KMS-11 (cell line): ENCODE measurements around the gene GRHPR.
"Not testable (repeated sequence)": the region's sequence is repeated elsewhere in the genome, so short reads cannot be mapped to it uniquely, and the experiment has no call there.

Source experiments
- H2AFZ ChIP-seq: fragments of 200-600 bp; sonication (generic); 2 replicates; pipeline ENCODE4 v1.6.1; 2016; ENCODE audit warnings: antibody characterized with exemption, mixed run types, low read depth
- H3K27ac ChIP-seq: fragments of 200-600 bp; sonication (generic); 2 replicates; pipeline ENCODE4 v1.6.1; 2016; ENCODE audit warnings: mild to moderate bottlenecking, mixed run types
- H3K27me3 ChIP-seq: fragments of 200-600 bp; sonication (generic); 2 replicates; pipeline ENCODE4 v1.6.1; 2017; ENCODE audit warnings: mild to moderate bottlenecking, low read depth, mixed run types, moderate library complexity; ENCODE audit not compliant: insufficient read depth
- H3K36me3 ChIP-seq: fragments of 200-600 bp; sonication (generic); 2 replicates; pipeline ENCODE4 v1.6.1; 2017; ENCODE audit warnings: mild to moderate bottlenecking, mixed run types; ENCODE audit not compliant: insufficient read depth
- H3K4me1 ChIP-seq: fragments of 200-600 bp; sonication (generic); 2 replicates; pipeline ENCODE4 v1.6.1; 2016; ENCODE audit warnings: mild to moderate bottlenecking, low read depth, mixed run types; ENCODE audit not compliant: poor library complexity, severe bottlenecking
- H3K4me2 ChIP-seq: fragments of 200-600 bp; sonication (generic); 2 replicates; pipeline ENCODE4 v1.7.0; 2016; ENCODE audit warnings: mild to moderate bottlenecking, mixed run types
- H3K4me3 ChIP-seq: fragments of 200-600 bp; sonication (generic); IDR thresholded peaks from 2 replicates; pipeline ENCODE4 v1.6.1; 2017; ENCODE audit warnings: low read depth, low read length, mixed read lengths; ENCODE audit not compliant: insufficient read depth
- H3K79me2 ChIP-seq: fragments of 200-600 bp; sonication (generic); 2 replicates; pipeline ENCODE4 v1.6.1; 2016; ENCODE audit warnings: low read depth, mixed run types; ENCODE audit not compliant: insufficient read depth
- H3K9ac ChIP-seq: fragments of 200-600 bp; sonication (generic); 2 replicates; pipeline ENCODE4 v1.6.1; 2016; ENCODE audit warnings: mild to moderate bottlenecking, mixed run types
- H4K20me1 ChIP-seq: fragments of 200-600 bp; sonication (generic); 2 replicates; pipeline ENCODE4 v1.6.1; 2016; ENCODE audit warnings: mild to moderate bottlenecking, mixed run types; ENCODE audit not compliant: insufficient read depth
- CTCF ChIP-seq: fragments of 200-600 bp; sonication (generic); conservative IDR thresholded peaks from 2 replicates; pipeline ENCODE4 v1.6.1; 2017; ENCODE audit warnings: low read depth, mild to moderate bottlenecking, antibody characterized with exemption, low read length, moderate library complexity, mixed read lengths

Gene GRHPR

GRCh38 chr9:37471942-37472684 lies 49.6 kb downstream of the GRHPR start:
- H4K20me1 ChIP-seq: no peaks in the 10 kb centered on the region
- H3K4me3 ChIP-seq: no peak overlapping the region
- H3K4me1 ChIP-seq: peaks cover 1% of the 10 kb centered on the region
- no peak overlapping the region for H3K9ac ChIP-seq
- H2AFZ ChIP-seq: no peak overlapping the region
- H3K27me3 ChIP-seq: no peaks in the 10 kb centered on the region
- H3K27ac ChIP-seq: no peak overlapping the region
- no peaks in the 10 kb centered on the region for H3K36me3 ChIP-seq
- no peak for TF ChIP-seq CTCF
- no peak overlapping the region for H3K4me2 ChIP-seq
- no peaks in the 10 kb centered on the region for H3K79me2 ChIP-seq

- H4K20me1 ChIP-seq, H3K4me3 ChIP-seq, H3K27me3 ChIP-seq, H3K4me1 ChIP-seq, H3K27ac ChIP-seq, H3K9ac ChIP-seq, H3K79me2 ChIP-seq, H2AFZ ChIP-seq, H3K36me3 ChIP-seq, H3K4me2 ChIP-seq: not testable (repeated sequence)
Observed at GRCh38 chr9:37473982-37474381, 51.5 kb downstream of the GRHPR start.

DNA sequence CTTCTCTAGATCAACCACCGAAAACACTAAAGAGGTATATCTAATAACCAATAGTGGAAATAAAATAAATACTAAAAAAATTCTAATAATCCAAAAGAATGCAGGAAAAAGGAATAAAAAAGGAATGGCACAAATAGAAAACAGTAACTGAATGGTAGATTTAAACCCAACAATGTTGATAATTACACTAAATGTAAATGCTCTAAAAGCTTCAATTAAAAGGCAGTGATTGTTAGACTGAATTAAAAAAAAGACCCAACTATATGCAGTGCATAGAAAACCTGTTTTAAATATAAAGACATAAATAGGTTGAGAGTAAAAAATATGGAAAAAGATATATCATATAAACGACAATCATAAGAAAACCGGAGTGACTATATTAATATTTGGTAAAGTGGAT lies 51.9 kb downstream of the GRHPR start:
- TF ChIP-seq CTCF: no peak
- no peaks in the 10 kb centered on the region for H3K27me3 ChIP-seq
- no peaks in the 10 kb centered on the region for H3K4me1 ChIP-seq
- H3K79me2 ChIP-seq: no peaks in the 10 kb centered on the region
- H4K20me1 ChIP-seq: no peaks in the 10 kb centered on the region
- H3K4me3 ChIP-seq: no peak overlapping the region
- no peak overlapping the region for H2AFZ ChIP-seq
- H3K4me2 ChIP-seq: no peak overlapping the region
- H3K36me3 ChIP-seq: no peaks in the 10 kb centered on the region
- H3K9ac ChIP-seq: no peak overlapping the region
- no peak overlapping the region for H3K27ac ChIP-seq

GRCh38 chr9:37476930-37477329 lies 54.4 kb downstream of the GRHPR start:
- H3K79me2 ChIP-seq: no peaks in the 10 kb centered on the region
- no peaks in the 10 kb centered on the region for H3K27me3 ChIP-seq
- no peak overlapping the region for H3K27ac ChIP-seq
- H3K36me3 ChIP-seq: no peaks in the 10 kb centered on the region
- no peaks in the 10 kb centered on the region for H3K4me1 ChIP-seq
- no peak overlapping the region for H3K9ac ChIP-seq
- no peak for TF ChIP-seq CTCF
- H3K4me3 ChIP-seq: no peak overlapping the region
- H4K20me1 ChIP-seq: no peaks in the 10 kb centered on the region
- no peak overlapping the region for H2AFZ ChIP-seq
- no peak overlapping the region for H3K4me2 ChIP-seq

- H3K4me1 ChIP-seq, H3K9ac ChIP-seq, H3K4me2 ChIP-seq: not testable (repeated sequence)
Observed at GRCh38 chr9:37477443-37477842, 54.9 kb downstream of the GRHPR start.

DNA sequence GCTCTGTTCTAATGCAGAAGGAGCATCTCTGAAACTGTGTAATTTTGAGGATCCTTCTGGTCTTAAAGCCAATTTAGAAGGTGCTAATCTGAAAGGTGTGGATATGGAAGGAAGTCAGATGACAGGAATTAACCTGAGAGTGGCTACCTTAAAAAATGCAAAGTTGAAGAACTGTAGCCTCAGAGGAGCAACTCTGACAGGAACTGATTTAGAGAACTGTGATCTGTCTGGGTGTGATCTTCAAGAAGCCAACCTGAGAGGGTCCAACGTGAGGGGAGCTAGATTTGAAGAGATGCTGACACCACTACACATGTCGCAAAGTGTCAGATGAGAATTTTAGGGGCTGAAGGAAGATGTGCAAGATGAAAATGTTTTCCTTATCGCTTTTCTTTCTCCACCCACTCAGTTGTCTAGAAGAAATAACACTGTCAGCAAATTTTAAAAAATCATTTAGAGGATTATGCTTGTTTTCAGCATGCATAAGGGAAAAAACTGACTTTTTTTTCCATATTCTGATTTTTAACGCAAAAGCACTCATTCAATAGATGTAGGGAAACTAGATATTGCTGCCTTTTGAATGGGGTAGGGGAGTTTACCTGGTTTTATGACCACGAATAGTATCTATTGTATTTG lies 55.6 kb downstream of the GRHPR start:
- not testable (repeated sequence) for H3K4me3 ChIP-seq, H4K20me1 ChIP-seq, H3K36me3 ChIP-seq, H3K9ac ChIP-seq, H2AFZ ChIP-seq, H3K79me2 ChIP-seq, H3K27me3 ChIP-seq, H3K27ac ChIP-seq, H3K4me1 ChIP-seq, H3K4me2 ChIP-seq

More at GRCh38 chr9:37477443-37477842, 54.9 kb downstream of the GRHPR start:
- not testable (repeated sequence) for H3K79me2 ChIP-seq, H3K27ac ChIP-seq, H3K36me3 ChIP-seq, H2AFZ ChIP-seq, H3K4me3 ChIP-seq, H3K27me3 ChIP-seq, H4K20me1 ChIP-seq
